GM12878 (cell line): ENCODE results near the gene SAMD4A. TPM values are rescaled to one million over a fixed set of nuclear protein-coding genes. Genes with fewer than 3 reads are reported as not detected.

Experiments
- ATAC-seq: fragments of 200-7000 bp; cut with Tn5 transposase; 3 replicates; pipeline ENCODE4 v1.9.1; 2020; ENCODE audit warnings: mild to moderate bottlenecking, moderate library complexity
- BruUV-seq: library from RNA; stranded (reverse); fragments of 400-500 nt; replicated peaks from 2 replicates; lab custom pipeline; 2021; lab: Mats Ljungman, UMichigan
- CTCF ChIA-PET: fragments of 300-600 bp; sonication (Branson Sonifier 250); formaldehyde crosslinking; extraction: SDS; loops from one replicate; lab custom pipeline; 2021; ENCODE audit warnings: inconsistent platforms; lab: Yijun Ruan, JAX
- POLR2A ChIA-PET: fragments of 350-600 bp; formaldehyde crosslinking; extraction: SDS; loops from one replicate; lab custom pipeline; 2021; ENCODE audit warnings: inconsistent platforms; lab: Charles Lee
- RAD21 ChIA-PET: fragments of 300-600 bp; sonication (Branson Sonifier 250); formaldehyde crosslinking; loops from one replicate; lab custom pipeline; 2023; ENCODE audit warnings: antibody characterized with exemption; ENCODE audit not compliant: unreplicated experiment; lab: Charles Lee
- SMC1A ChIA-PET: fragments of 300-600 bp; sonication (Branson Sonifier 250); formaldehyde crosslinking; loops from one replicate; lab custom pipeline; 2023; ENCODE audit not compliant: unreplicated experiment, uncharacterized antibody; lab: Charles Lee
- DNase-seq: peaks from one replicate; pipeline ENCODE4 v3.0.0-alpha.2; 2011; ENCODE audit warnings: low read depth, low spot score
- FAIRE-seq: peaks from 3 replicates; lab custom pipeline; 2011; peaks lifted over from hg19 to GRCh38; lab: Jason Lieb, UNC
- H2AFZ ChIP-seq: 2 replicates; pipeline ENCODE4 v1.6.0; 2011; ENCODE audit warnings: low read depth, low read length, control low read depth; ENCODE audit not compliant: control insufficient read depth
- H3K27ac ChIP-seq: 2 replicates; pipeline ENCODE4 v1.5.1; 2011; ENCODE audit warnings: control low read depth; ENCODE audit not compliant: control insufficient read depth, insufficient read depth
- H3K27me3 ChIP-seq, 2 experiments: replicated peaks in 1 of 2; 2 replicates each; pipeline versions ENCODE4 v1.6.0 to v1.6.1; 2011; ENCODE audit warnings: low read length in 1 of 2; ENCODE audit not compliant: control insufficient read depth in 2 of 2, insufficient read depth in 2 of 2
- H3K36me3 ChIP-seq, 2 experiments: 2 replicates each; pipeline ENCODE4 v1.5.1; 2011; ENCODE audit warnings: low read length in 1 of 2; ENCODE audit not compliant: control insufficient read depth in 2 of 2, insufficient read depth in 2 of 2
- H3K4me1 ChIP-seq: 2 replicates; pipeline ENCODE4 v1.6.1; 2011; ENCODE audit warnings: mild to moderate bottlenecking, low read length, moderate library complexity, mixed read lengths; ENCODE audit not compliant: control insufficient read depth, insufficient read depth
- H3K4me2 ChIP-seq: 2 replicates; pipeline ENCODE4 v1.6.0; 2011; ENCODE audit warnings: control low read depth; ENCODE audit not compliant: control insufficient read depth, insufficient read depth
- H3K4me3 ChIP-seq: fragments of 200-600 bp; sonication (generic); 2 replicates; pipeline ENCODE4 v1.5.1; 2016
- H3K79me2 ChIP-seq: 2 replicates; pipeline ENCODE4 v1.6.0; 2011; ENCODE audit warnings: low read length; ENCODE audit not compliant: control insufficient read depth, insufficient read depth
- H3K9ac ChIP-seq: 2 replicates; pipeline ENCODE4 v1.8.0; 2011; ENCODE audit warnings: low read length, control low read depth, mixed read lengths; ENCODE audit not compliant: control insufficient read depth, insufficient read depth
- H3K9me3 ChIP-seq: replicated peaks from 3 replicates; pipeline ENCODE4 v1.5.1; 2011; ENCODE audit warnings: mild to moderate bottlenecking, low read length; ENCODE audit not compliant: control insufficient read depth, insufficient read depth
- H4K20me1 ChIP-seq: 2 replicates; pipeline ENCODE4 v1.6.0; 2011; ENCODE audit not compliant: control insufficient read depth, insufficient read depth
- ATF7 ChIP-seq: fragments of 450-650 bp; IDR thresholded peaks from 2 replicates; pipeline ENCODE4 v1.6.1; 2016; ENCODE audit warnings: low read depth, mild to moderate bottlenecking
- MAX ChIP-seq: IDR thresholded peaks from 2 replicates; pipeline ENCODE4 v1.6.1; 2012; ENCODE audit warnings: low read depth, low read length, improper control_type of control experiment
- PKNOX1 ChIP-seq: fragments of 450-650 bp; IDR thresholded peaks from 2 replicates; pipeline ENCODE4 v1.6.1; 2016; ENCODE audit warnings: mild to moderate bottlenecking
- POLR2AphosphoS2 ChIP-seq: IDR thresholded peaks from 2 replicates; pipeline ENCODE4 v1.6.1; 2011; ENCODE audit warnings: low read depth, mild to moderate bottlenecking, low read length, improper control_type of control experiment, moderate library complexity
- SPI1 ChIP-seq: IDR thresholded peaks from 2 replicates; pipeline ENCODE4 v1.6.1; 2011; ENCODE audit warnings: low read depth, mild to moderate bottlenecking, low read length, moderate library complexity, borderline replicate concordance; ENCODE audit not compliant: insufficient read depth
- TCF3 ChIP-seq: IDR thresholded peaks from 2 replicates; pipeline ENCODE4 v1.6.1; 2012; ENCODE audit warnings: low read depth, mild to moderate bottlenecking, low read length, borderline replicate concordance; ENCODE audit not compliant: insufficient read depth
- ZNF592 ChIP-seq: fragments of 450-650 bp; IDR thresholded peaks from 2 replicates; pipeline ENCODE4 v1.6.1; 2017; ENCODE audit warnings: mild to moderate bottlenecking, moderate library complexity
- WGBS: methylation state at CpG from one replicate; pipeline ENCODE4 v1.1.6; 2016; ENCODE audit warnings: low lambda C conversion rate; ENCODE audit not compliant: insufficient replicate concordance, insufficient coverage; ENCODE audit errors: missing lambda C conversion rate; 5-methylcytosine and 5-hydroxymethylcytosine counted together
- in situ Hi-C: fragments of 300-500 bp; cut with MboI; formaldehyde crosslinking; loops from 9 replicates; pipeline ENCODE4 v1.14.3; 2018; ENCODE audit warnings: mixed read lengths
- intact Hi-C: fragments of 100-400 bp; cut with micrococcal nuclease; formaldehyde crosslinking; loops from one replicate; pipeline ENCODE4 v1.14.2; 2022; ENCODE audit not compliant: unreplicated experiment
- polyA plus RNA-seq, 11 experiments: library from polyadenylated mRNA; depleted of rRNA in 4 of 11; unstranded in 6 of 11; stranded (reverse) in 5 of 11; fragments of >200 nt; fragmentation: Nextera tagmentation in 4 of 11; fragmentation: Illumina TruSeq in 1 of 11; extraction: Ambion mirVana in 4 of 11; extraction: Trizol in 1 of 11; gene quantifications; 1 replicate in 1 of 11; 2 replicates in 10 of 11; pipeline versions ENCODE4 v1.2.1 to v1.2.3, GENCODE V29; 2011 to 2016; ENCODE audit warnings: inconsistent platforms in 2 of 11, missing spikeins in 2 of 11, low read depth in 1 of 11
- total RNA-seq, 4 experiments: library from RNA; depleted of rRNA in 3 of 4; stranded (reverse); fragments of >200 nt in 3 of 4; fragmentation: Illumina TruSeq in 1 of 4; extraction: Trizol in 1 of 4; gene quantifications; 2 replicates each; pipeline versions ENCODE4 v1.2.1 to v1.2.3, GENCODE V29; 2013 to 2021

SAMD4A gene
- total and polyA plus RNA-seq, 10 of the 15 experiments (the other 5 are each of a cell fraction or from before 2014, with no cell fraction given) = 0.05 to 0.56 (median 0.31) TPM

GRCh38 chr14:54652605-54653052 lies 85.7 kb downstream of the SAMD4A start:
- BruUV-seq = no TSS peak
- in situ Hi-C loops = no loop called here

More at GRCh38 chr14:54652605-54653052, 85.7 kb downstream of the SAMD4A start:
- no peak overlapping the region for H3K27ac ChIP-seq
- ChIA-PET SMC1A (no interaction called here), CTCF (no interaction called here), RAD21 (no interaction called here), POLR2A (no interaction called here)
- WGBS = 90% methylated on average over 11 of the region's 11 CpGs
- no peaks in the 10 kb centered on the region for H3K79me2 ChIP-seq
- H3K9ac ChIP-seq = no peak overlapping the region
- intact Hi-C loops = no loop called here
- DNase-seq = no peak
- ATAC-seq = no peak
- H3K27me3 ChIP-seq = peaks cover 0 to 11% of the 10 kb centered on the region in 2 experiments; a peak in 1 of 4 replicates
- no peak overlapping the region for H3K4me3 ChIP-seq
- no peak overlapping the region for H2AFZ ChIP-seq
- no peaks in the 10 kb centered on the region for H4K20me1 ChIP-seq
- TF ChIP-seq TCF3 (no peak), POLR2AphosphoS2 (no peak), SPI1 (no peak), ZNF592 (no peak), PKNOX1 (no peak), ATF7 (no peak), MAX (no peak)
- FAIRE-seq = no peak
- no peaks in the 10 kb centered on the region for H3K9me3 ChIP-seq
- H3K36me3 ChIP-seq = no peaks in the 10 kb centered on the region
- no peak overlapping the region for H3K4me2 ChIP-seq
- no peaks in the 10 kb centered on the region for H3K4me1 ChIP-seq
